ENCODE results near the gene NUP62.

- TF ChIP-seq CTCF (IDR thresholded peaks at IDR 0.05) (no peak), POLR2A (IDR thresholded peaks at IDR 0.05) (no peak)
Observed at GRCh38 chr19:49918089-49918488, 11.2 kb downstream of the NUP62 start.
